ENCODE results near the gene RIMS4. TPM values are rescaled to one million over a fixed set of nuclear protein-coding genes. Genes with fewer than 3 reads are reported as not detected.

RIMS4 gene
- total RNA-seq (under 1 TPM; 0.16 to 0.73 (median 0.39) TPM), polyA plus RNA-seq (under 1 TPM; 0.01 to 0.10 (median 0.06) TPM)
- long read RNA-seq, donor 1, full-length matches to known transcripts: 1 of 1 reads
- long read RNA-seq, donor 1, partial matches to known transcripts: 0 of 1 reads
- long read RNA-seq, donor 1, other reads (novel, unspliced or antisense): 0 of 1 reads
- long read RNA-seq, donor 2, partial matches to known transcripts: 0 of 1 reads
- long read RNA-seq, donor 2, other reads (novel, unspliced or antisense): 1 of 1 reads

- Histone ChIP-seq H3K4me1 (peaks cover 11% of the 10 kb centered on the region), H3K36me3 (ENCODE audit: insufficient read depth in 1 of 2, low read depth in 1 of 2) (no peaks in the 10 kb centered on the region), H3K27ac (no peak within 1 kb of the TSS), H3K4me3 (peak within 1 kb of the TSS; percentile 51), H3K27me3 (ENCODE audit: insufficient read depth in 3 of 3, low read length in 2 of 3) (peaks cover 0 to 42% (median 11%) of the 10 kb centered on the region in 3 donors), H3K9me3 (peaks cover 10% of the 10 kb centered on the region)
- TF ChIP-seq, protein P1, sequence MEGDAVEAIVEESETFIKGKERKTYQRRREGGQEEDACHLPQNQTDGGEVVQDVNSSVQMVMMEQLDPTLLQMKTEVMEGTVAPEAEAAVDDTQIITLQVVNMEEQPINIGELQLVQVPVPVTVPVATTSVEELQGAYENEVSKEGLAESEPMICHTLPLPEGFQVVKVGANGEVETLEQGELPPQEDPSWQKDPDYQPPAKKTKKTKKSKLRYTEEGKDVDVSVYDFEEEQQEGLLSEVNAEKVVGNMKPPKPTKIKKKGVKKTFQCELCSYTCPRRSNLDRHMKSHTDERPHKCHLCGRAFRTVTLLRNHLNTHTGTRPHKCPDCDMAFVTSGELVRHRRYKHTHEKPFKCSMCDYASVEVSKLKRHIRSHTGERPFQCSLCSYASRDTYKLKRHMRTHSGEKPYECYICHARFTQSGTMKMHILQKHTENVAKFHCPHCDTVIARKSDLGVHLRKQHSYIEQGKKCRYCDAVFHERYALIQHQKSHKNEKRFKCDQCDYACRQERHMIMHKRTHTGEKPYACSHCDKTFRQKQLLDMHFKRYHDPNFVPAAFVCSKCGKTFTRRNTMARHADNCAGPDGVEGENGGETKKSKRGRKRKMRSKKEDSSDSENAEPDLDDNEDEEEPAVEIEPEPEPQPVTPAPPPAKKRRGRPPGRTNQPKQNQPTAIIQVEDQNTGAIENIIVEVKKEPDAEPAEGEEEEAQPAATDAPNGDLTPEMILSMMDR (IDR thresholded peaks at IDR 0.05): no peak
- DNase-seq: no peak
- ATAC-seq: peak in 2 of 4 donors; percentile 41 to 43
- intact Hi-C loops (cut with DNase I): loop anchor here in 1 of 2 donors (5.0 kb wide), 1 partner anchor 63 kb away; the partner anchor contains the start of gene KCNK15
- 5 to 17% (median 14%) methylated on average over 28 to 85 of the region's 89 CpGs for WGBS, 3 donors
Measured at GRCh38 chr20:44810391-44811149, at the start of gene RIMS4. Gene RIMS4 (minus strand): TSS chr20:44810546. CDS start chr20:44810271, 275 bp downstream.

- intact Hi-C loops (cut with DNase I): no loop called here
- DNase-seq: no peak
- Histone ChIP-seq H3K27me3 (ENCODE audit: insufficient read depth in 3 of 3, low read length in 2 of 3) (no peaks in the 10 kb centered on the region), H3K9me3 (no peaks in the 10 kb centered on the region), H3K36me3 (ENCODE audit: insufficient read depth in 1 of 2, low read depth in 1 of 2) (no peaks in the 10 kb centered on the region), H3K4me3 (no peak overlapping the region), H3K27ac (no peak overlapping the region), H3K4me1 (no peaks in the 10 kb centered on the region)
- TF ChIP-seq, protein P1 (IDR thresholded peaks at IDR 0.05): no peak
- ATAC-seq: no peak
Measured at GRCh38 chr20:44858606-44859360, 48.4 kb upstream of the RIMS4 start.

GRCh38 chr20:44856856-44857448, 46.6 kb upstream of the RIMS4 start:
- DNase-seq: no peak
- no peaks in the 10 kb centered on the region for H3K27me3 ChIP-seq (ENCODE audit: insufficient read depth in 3 of 3, low read length in 2 of 3)
- 77 to 80% (median 78%) methylated on average over 6 of the region's 6 CpGs for WGBS, 3 donors
- no peak overlapping the region for H3K27ac ChIP-seq
- H3K36me3 ChIP-seq (ENCODE audit: insufficient read depth in 1 of 2, low read depth in 1 of 2): no peaks in the 10 kb centered on the region
- ATAC-seq: no peak
- no peak overlapping the region for H3K4me3 ChIP-seq
- H3K9me3 ChIP-seq: no peaks in the 10 kb centered on the region
- no peaks in the 10 kb centered on the region for H3K4me1 ChIP-seq
- TF ChIP-seq, protein P1 (IDR thresholded peaks at IDR 0.05): no peak
- intact Hi-C loops (cut with DNase I): no loop called here

- DNase-seq: no peak
- no peak overlapping the region for H3K27ac ChIP-seq
- no peaks in the 10 kb centered on the region for H3K36me3 ChIP-seq (ENCODE audit: insufficient read depth in 1 of 2, low read depth in 1 of 2)
- TF ChIP-seq, protein P1 (IDR thresholded peaks at IDR 0.05): no peak
- intact Hi-C loops (cut with DNase I): no loop called here
- H3K4me1 ChIP-seq: no peaks in the 10 kb centered on the region
- no peaks in the 10 kb centered on the region for H3K27me3 ChIP-seq (ENCODE audit: insufficient read depth in 3 of 3, low read length in 2 of 3)
- no peak for ATAC-seq
- no peaks in the 10 kb centered on the region for H3K9me3 ChIP-seq
- 74 to 78% (median 78%) methylated on average over 2 of the region's 2 CpGs for WGBS, 3 donors
- no peak overlapping the region for H3K4me3 ChIP-seq
Measured at GRCh38 chr20:44856442-44856841, 46.1 kb upstream of the RIMS4 start.
